Kidney (tissue), 14 donors: ENCODE measurements around the gene FEM1B. TPM values are rescaled to one million over a fixed set of nuclear protein-coding genes. Genes with fewer than 3 reads are reported as not detected.

Experiments
- DNase-seq, 5 donors: peaks; one replicate each; pipeline ENCODE4 v3.0.0-alpha.2; 2013 to 2020
- FAIRE-seq: peaks from 2 replicates; lab custom pipeline; 2012; peaks lifted over from hg19 to GRCh38; lab: Jason Lieb, UNC
- H3K27ac ChIP-seq, 2 donors: one replicate each; pipeline ENCODE4 v1.7.0; 2013; ENCODE audit warnings: low read depth in 2 of 2, low read length in 2 of 2, inconsistent platforms in 1 of 2
- H3K27me3 ChIP-seq: one replicate; pipeline ENCODE4 v1.7.1; 2013; ENCODE audit warnings: low read length, inconsistent platforms; ENCODE audit not compliant: control insufficient read depth, insufficient read depth
- H3K36me3 ChIP-seq, 3 donors: one replicate each; pipeline versions ENCODE4 v1.7.0 to v1.7.1; 2013; ENCODE audit warnings: low read length in 3 of 3, control low read depth in 1 of 3, inconsistent platforms in 1 of 3; ENCODE audit not compliant: insufficient read depth in 3 of 3, control insufficient read depth in 2 of 3
- H3K4me1 ChIP-seq, 3 donors: one replicate each; pipeline versions ENCODE4 v1.7.0 to v1.7.1; 2013; ENCODE audit warnings: low read length in 3 of 3, inconsistent platforms in 1 of 3, low read depth in 1 of 3; ENCODE audit not compliant: control insufficient read depth in 2 of 3, insufficient read depth in 2 of 3
- H3K4me3 ChIP-seq, 3 donors: one replicate each; pipeline versions ENCODE4 v1.7.0 to v1.8.1; 2013; ENCODE audit warnings: low read length in 3 of 3, control low read depth in 1 of 3, inconsistent platforms in 1 of 3
- H3K9ac ChIP-seq, 3 donors: one replicate each; pipeline versions ENCODE4 v1.7.0 to v1.7.1; 2013; ENCODE audit warnings: low read length in 3 of 3, control low read depth in 1 of 3, inconsistent platforms in 1 of 3
- H3K9me3 ChIP-seq, 3 donors: one replicate each; pipeline versions ENCODE4 v1.7.0 to v1.7.1; 2013; ENCODE audit warnings: low read length in 3 of 3, control low read depth in 1 of 3, inconsistent platforms in 1 of 3; ENCODE audit not compliant: control insufficient read depth in 2 of 3, insufficient read depth in 1 of 3
- intact Hi-C: fragments of 100-400 bp; cut with DNase I; formaldehyde crosslinking; loops from one replicate; pipeline ENCODE4 v1.11.1; 2022
- polyA plus RNA-seq: library from polyadenylated mRNA; stranded (reverse); fragments of 350-450 nt; fragmentation: Illumina TruSeq; extraction: RNeasy Lipid Tissue Mini Kit (QIAGEN cat#74804); gene quantifications from one replicate; pipeline ENCODE4 v1.2.3, GENCODE V29; 2014; ENCODE audit warnings: low read depth, low replicate concordance; ENCODE audit not compliant: insufficient read depth
- total RNA-seq: library from RNA; stranded (reverse); fragmentation: NEBNext Ultra II Directional; extraction: Animal tissue kit (Norgen Biotek cat#: 25700); gene quantifications from one replicate; pipeline ENCODE4 v1.2.1, GENCODE V29; 2021
- TF ChIP-seq, protein P1 (sequence below): IDR thresholded peaks from 3 replicates; pipeline ENCODE4 v1.5.1; 2012; ENCODE audit warnings: mild to moderate bottlenecking, moderate library complexity, borderline replicate concordance; ENCODE audit not compliant: insufficient read depth; ENCODE audit errors: extremely low read depth
- donor health status: control.
- donor health status: control.
- donor health status: control.
- donor health status: control.
- donor health status: control.
- donor health status: DM: yes; HTN: yes; CAD: no.
- donor health status: Normal renal cell carcinoma (clear cell type).

Gene FEM1B
- total and polyA plus RNA-seq, 2 donors from 2014 or later = 9.8 to 47.6 TPM

DNA sequence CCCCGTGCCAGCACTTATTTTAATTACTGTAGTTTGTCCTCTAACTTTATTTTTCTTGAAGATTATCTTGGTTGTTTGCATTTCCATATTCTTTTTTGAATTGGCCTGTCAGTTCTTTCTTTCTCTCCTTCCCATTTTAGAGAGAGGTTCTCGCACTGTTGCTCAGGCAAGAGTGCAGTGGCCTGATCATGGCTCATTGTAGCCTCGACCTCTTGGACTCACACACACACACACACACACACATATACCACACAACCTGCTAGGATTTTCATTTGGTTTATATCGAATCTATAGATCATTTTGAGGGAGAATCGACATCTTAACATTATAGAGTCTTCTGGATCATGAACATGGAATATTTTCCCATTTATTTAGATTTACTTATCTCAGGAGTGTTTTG, 8.7 kb downstream of the FEM1B start:
- DNase-seq (no peak), FAIRE-seq (no peak)
- TF ChIP-seq, protein P1, sequence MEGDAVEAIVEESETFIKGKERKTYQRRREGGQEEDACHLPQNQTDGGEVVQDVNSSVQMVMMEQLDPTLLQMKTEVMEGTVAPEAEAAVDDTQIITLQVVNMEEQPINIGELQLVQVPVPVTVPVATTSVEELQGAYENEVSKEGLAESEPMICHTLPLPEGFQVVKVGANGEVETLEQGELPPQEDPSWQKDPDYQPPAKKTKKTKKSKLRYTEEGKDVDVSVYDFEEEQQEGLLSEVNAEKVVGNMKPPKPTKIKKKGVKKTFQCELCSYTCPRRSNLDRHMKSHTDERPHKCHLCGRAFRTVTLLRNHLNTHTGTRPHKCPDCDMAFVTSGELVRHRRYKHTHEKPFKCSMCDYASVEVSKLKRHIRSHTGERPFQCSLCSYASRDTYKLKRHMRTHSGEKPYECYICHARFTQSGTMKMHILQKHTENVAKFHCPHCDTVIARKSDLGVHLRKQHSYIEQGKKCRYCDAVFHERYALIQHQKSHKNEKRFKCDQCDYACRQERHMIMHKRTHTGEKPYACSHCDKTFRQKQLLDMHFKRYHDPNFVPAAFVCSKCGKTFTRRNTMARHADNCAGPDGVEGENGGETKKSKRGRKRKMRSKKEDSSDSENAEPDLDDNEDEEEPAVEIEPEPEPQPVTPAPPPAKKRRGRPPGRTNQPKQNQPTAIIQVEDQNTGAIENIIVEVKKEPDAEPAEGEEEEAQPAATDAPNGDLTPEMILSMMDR = no peak
- H3K27me3 ChIP-seq = no peaks in the 10 kb centered on the region
- peaks cover 10 to 21% (median 19%) of the 10 kb centered on the region in 3 donors for H3K36me3 ChIP-seq
- no peaks in the 10 kb centered on the region for H3K9me3 ChIP-seq
- H3K27ac ChIP-seq = no peak overlapping the region
- no peak overlapping the region for H3K9ac ChIP-seq
- intact Hi-C loops = no loop called here
- H3K4me3 ChIP-seq = no peak overlapping the region
- peaks cover 0 to 6% (median 5%) of the 10 kb centered on the region in 3 donors for H3K4me1 ChIP-seq

DNA sequence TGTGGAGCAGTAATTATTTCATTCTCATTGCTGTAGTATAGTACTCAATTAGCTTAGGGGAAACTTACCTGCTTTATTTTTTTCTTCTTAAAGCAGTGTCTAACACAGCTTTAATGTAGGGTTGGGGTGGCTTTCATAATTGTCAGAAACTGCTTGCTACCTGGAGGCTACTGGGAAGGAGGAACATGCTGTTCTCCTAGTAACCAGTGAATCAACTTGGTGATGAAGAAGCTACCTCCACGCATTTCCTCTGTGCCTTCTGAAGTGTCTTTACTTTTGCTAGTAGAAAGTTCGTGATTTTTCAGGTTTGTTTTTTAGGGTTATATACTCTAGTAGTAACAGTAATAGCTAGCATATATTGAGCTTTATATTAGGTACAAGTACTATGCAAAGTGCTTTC, 11.5 kb downstream of the FEM1B start:
- Histone ChIP-seq H3K4me1 (peaks cover 0 to 2% (median 0%) of the 10 kb centered on the region in 3 donors), H3K27me3 (no peaks in the 10 kb centered on the region), H3K4me3 (no peak overlapping the region), H3K9ac (no peak overlapping the region), H3K9me3 (no peaks in the 10 kb centered on the region), H3K27ac (no peak overlapping the region), H3K36me3 (peaks cover 10 to 22% (median 21%) of the 10 kb centered on the region in 3 donors)
- TF ChIP-seq, protein P1 = no peak
- intact Hi-C loops = no loop called here
- DNase-seq (no peak), FAIRE-seq (no peak)

DNA sequence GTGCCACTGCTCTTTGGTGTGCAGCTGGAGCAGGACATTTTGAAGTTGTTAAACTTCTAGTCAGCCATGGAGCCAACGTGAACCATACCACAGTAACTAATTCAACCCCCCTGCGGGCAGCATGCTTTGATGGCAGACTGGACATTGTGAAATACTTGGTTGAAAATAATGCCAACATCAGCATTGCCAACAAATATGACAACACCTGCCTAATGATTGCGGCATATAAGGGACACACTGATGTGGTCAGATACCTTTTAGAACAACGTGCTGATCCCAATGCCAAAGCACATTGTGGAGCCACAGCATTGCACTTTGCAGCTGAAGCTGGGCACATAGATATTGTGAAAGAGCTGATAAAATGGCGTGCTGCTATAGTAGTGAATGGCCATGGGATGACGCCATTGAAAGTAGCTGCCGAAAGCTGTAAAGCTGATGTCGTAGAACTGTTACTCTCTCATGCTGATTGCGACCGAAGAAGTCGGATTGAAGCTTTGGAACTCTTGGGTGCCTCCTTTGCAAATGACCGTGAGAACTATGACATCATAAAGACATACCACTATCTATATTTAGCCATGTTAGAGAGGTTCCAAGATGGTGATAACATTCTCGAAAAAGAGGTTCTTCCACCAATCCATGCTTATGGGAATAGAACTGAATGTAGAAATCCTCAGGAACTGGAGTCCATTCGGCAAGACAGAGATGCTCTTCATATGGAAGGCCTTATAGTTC, 12.2 kb downstream of the FEM1B start:
- Histone ChIP-seq H3K27me3 (no peaks in the 10 kb centered on the region), H3K36me3 (peaks cover 9 to 21% (median 19%) of the 10 kb centered on the region in 3 donors), H3K27ac (no peak overlapping the region), H3K4me3 (no peak overlapping the region), H3K4me1 (peaks cover 0 to 2% (median 0%) of the 10 kb centered on the region in 3 donors), H3K9me3 (no peaks in the 10 kb centered on the region), H3K9ac (no peak overlapping the region)
- intact Hi-C loops = no loop called here
- FAIRE-seq (no peak), DNase-seq (no peak)
- TF ChIP-seq, protein P1 = no peak
